ENCODE measurements around the gene PALD1. TPM values are rescaled to one million over a fixed set of nuclear protein-coding genes. Genes with fewer than 3 reads are reported as not detected.
A peak's percentile ranks its signal among the peaks of the same experiment; 100 is the strongest.

PALD1 gene
- total and polyA plus RNA-seq, 9 of the 15 experiments (the other 6 are each of a cell fraction or from before 2014, with no cell fraction given): 0.03 to 0.29 (median 0.09) TPM; not detected in 2

DNA sequence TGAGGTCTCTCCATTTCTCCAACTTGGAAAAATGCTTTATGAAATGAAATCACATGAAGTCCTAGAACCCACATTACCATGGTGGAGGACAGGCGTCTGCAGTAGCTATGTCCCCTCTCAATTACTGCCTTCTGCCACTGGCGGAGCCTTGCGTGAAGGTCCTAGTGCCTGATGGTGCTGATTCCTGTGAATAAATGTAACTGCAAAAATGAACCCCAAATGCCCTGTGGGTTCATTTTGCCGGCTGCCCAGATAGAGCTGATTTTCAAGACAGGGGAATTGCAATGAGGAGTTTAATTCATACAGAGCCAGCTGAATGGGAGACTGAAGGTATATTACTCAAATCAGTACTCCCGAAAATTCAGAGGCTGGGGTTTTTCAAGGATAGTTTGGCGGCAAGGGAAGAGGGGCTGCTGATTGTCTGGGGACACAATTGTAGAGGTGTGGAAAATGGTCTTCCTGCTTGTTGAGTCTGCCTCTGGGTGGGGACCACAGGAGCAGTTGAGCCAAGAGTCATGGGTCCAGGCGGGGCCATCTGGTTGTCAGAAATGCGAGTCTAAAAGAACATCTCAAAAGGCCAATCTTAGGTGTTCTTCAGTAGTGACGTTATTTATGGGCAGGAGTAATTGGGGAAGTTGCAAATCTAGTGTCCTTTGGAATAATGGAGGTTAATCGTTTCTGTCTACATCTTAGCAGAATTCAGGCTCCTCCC, 110.4 kb downstream of the PALD1 start:
- in situ Hi-C loops (cut with MboI): no loop called here
- peaks cover 33 to 44% of the 10 kb centered on the region in 2 experiments for H3K4me1 ChIP-seq (replicated peaks in 1 of 2; ENCODE audit: control insufficient read depth in 2 of 2, insufficient read depth in 2 of 2, low read length in 2 of 2)
- POLR2A ChIA-PET: interaction anchor here (0.6 to 2.2 kb wide), 7 partner anchors 11 to 65 kb away, joined by 3 to 5 read pairs (median 4); no protein-coding TSS in a partner anchor
- no peaks in the 10 kb centered on the region for H3K9me3 ChIP-seq (replicated peaks; ENCODE audit: control insufficient read depth, insufficient read depth, low read depth, low read length)
- H3K27me3 ChIP-seq (ENCODE audit: control insufficient read depth in 2 of 2, insufficient read depth in 2 of 2, low read length in 2 of 2): no peaks in the 10 kb centered on the region
- H3K27ac ChIP-seq (ENCODE audit: extremely low read depth, low read depth, low read length): peak overlapping the region; percentile 58; the same call in 1 of the 3 replicates
- ATAC-seq (peak; percentile 22; the same call in 1 of the 3 replicates), DNase-seq (ENCODE audit: extremely low read depth in 1 of 4, low spot score in 3 of 4) (no peak), FAIRE-seq (no peak)
- no TSS peak for BruUV-seq (replicated peaks)
- no peak overlapping the region for H3K4me3 ChIP-seq
- intact Hi-C loops (cut with micrococcal nuclease): no loop called here
- H3K9me1 ChIP-seq (ENCODE audit: control insufficient read depth, insufficient read depth, low read length): no peaks in the 10 kb centered on the region
- H2AFZ ChIP-seq (ENCODE audit: low read depth, low read length): peak overlapping the region; percentile 74
- H3K79me2 ChIP-seq (ENCODE audit: control insufficient read depth, insufficient read depth, low read length): no peaks in the 10 kb centered on the region
- no peaks in the 10 kb centered on the region for H3K36me3 ChIP-seq (ENCODE audit: control insufficient read depth, insufficient read depth, low read length)
- no peak overlapping the region; a peak in 1 of 4 replicates for H3K9ac ChIP-seq (ENCODE audit: insufficient read depth in 1 of 2, low read depth in 2 of 2, low read length in 2 of 2)
- CTCF ChIA-PET (ENCODE audit: low intra/inter-chr PET ratio): no interaction called here
- H4K20me1 ChIP-seq (replicated peaks; ENCODE audit: control insufficient read depth, insufficient read depth, low read length): no peaks in the 10 kb centered on the region
- WGBS (ENCODE audit: insufficient coverage, low coverage, missing lambda C conversion rate): 33% methylated on average over 10 of the region's 10 CpGs
- peak overlapping the region; percentile 1; the same call in 1 of the 2 replicates for H3K4me2 ChIP-seq (ENCODE audit: insufficient read depth, low read length)
- TF ChIP-seq ESRRB (CRISPR knock-in tag; IDR thresholded peaks at IDR 0.05; ENCODE audit: borderline replicate concordance) (no peak), ZNF311 (CRISPR knock-in tag; IDR thresholded peaks at IDR 0.05) (no peak), ZNF830 (CRISPR knock-in tag; IDR thresholded peaks at IDR 0.05) (no peak), SETDB1 (IDR thresholded peaks at IDR 0.05; ENCODE audit: low read length) (no peak), CHCHD3 (CRISPR knock-in tag; IDR thresholded peaks at IDR 0.05) (no peak), ZNF668 (CRISPR knock-in tag; IDR thresholded peaks at IDR 0.05) (no peak), MEF2A (IDR thresholded peaks at IDR 0.05; ENCODE audit: control insufficient read depth, low read depth, low read length) (no peak), MCM5 (IDR thresholded peaks at IDR 0.05; ENCODE audit: low read depth) (no peak)
- TF ChIP-seq, protein P1, sequence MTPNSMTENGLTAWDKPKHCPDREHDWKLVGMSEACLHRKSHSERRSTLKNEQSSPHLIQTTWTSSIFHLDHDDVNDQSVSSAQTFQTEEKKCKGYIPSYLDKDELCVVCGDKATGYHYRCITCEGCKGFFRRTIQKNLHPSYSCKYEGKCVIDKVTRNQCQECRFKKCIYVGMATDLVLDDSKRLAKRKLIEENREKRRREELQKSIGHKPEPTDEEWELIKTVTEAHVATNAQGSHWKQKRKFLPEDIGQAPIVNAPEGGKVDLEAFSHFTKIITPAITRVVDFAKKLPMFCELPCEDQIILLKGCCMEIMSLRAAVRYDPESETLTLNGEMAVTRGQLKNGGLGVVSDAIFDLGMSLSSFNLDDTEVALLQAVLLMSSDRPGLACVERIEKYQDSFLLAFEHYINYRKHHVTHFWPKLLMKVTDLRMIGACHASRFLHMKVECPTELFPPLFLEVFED (CRISPR knock-in tag; conservative IDR thresholded peaks at IDR 0.05): no peak
- TF ChIP-seq, protein P2, sequence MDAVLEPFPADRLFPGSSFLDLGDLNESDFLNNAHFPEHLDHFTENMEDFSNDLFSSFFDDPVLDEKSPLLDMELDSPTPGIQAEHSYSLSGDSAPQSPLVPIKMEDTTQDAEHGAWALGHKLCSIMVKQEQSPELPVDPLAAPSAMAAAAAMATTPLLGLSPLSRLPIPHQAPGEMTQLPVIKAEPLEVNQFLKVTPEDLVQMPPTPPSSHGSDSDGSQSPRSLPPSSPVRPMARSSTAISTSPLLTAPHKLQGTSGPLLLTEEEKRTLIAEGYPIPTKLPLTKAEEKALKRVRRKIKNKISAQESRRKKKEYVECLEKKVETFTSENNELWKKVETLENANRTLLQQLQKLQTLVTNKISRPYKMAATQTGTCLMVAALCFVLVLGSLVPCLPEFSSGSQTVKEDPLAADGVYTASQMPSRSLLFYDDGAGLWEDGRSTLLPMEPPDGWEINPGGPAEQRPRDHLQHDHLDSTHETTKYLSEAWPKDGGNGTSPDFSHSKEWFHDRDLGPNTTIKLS (IDR thresholded peaks at IDR 0.05; ENCODE audit: borderline replicate concordance, low read depth): no peak
- TF ChIP-seq, protein P3, sequence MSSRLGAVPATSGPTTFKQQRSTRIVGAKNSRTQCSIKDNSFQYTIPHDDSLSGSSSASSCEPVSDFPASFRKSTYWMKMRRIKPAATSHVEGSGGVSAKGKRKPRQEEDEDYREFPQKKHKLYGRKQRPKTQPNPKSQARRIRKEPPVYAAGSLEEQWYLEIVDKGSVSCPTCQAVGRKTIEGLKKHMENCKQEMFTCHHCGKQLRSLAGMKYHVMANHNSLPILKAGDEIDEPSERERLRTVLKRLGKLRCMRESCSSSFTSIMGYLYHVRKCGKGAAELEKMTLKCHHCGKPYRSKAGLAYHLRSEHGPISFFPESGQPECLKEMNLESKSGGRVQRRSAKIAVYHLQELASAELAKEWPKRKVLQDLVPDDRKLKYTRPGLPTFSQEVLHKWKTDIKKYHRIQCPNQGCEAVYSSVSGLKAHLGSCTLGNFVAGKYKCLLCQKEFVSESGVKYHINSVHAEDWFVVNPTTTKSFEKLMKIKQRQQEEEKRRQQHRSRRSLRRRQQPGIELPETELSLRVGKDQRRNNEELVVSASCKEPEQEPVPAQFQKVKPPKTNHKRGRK (tag; IDR thresholded peaks at IDR 0.05): no peak
- TF ChIP-seq, protein P4, sequence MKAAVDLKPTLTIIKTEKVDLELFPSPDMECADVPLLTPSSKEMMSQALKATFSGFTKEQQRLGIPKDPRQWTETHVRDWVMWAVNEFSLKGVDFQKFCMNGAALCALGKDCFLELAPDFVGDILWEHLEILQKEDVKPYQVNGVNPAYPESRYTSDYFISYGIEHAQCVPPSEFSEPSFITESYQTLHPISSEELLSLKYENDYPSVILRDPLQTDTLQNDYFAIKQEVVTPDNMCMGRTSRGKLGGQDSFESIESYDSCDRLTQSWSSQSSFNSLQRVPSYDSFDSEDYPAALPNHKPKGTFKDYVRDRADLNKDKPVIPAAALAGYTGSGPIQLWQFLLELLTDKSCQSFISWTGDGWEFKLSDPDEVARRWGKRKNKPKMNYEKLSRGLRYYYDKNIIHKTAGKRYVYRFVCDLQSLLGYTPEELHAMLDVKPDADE (conservative IDR thresholded peaks at IDR 0.05; ENCODE audit: control insufficient read depth, low read depth, low read length): no peak
- TF ChIP-seq, protein P5, sequence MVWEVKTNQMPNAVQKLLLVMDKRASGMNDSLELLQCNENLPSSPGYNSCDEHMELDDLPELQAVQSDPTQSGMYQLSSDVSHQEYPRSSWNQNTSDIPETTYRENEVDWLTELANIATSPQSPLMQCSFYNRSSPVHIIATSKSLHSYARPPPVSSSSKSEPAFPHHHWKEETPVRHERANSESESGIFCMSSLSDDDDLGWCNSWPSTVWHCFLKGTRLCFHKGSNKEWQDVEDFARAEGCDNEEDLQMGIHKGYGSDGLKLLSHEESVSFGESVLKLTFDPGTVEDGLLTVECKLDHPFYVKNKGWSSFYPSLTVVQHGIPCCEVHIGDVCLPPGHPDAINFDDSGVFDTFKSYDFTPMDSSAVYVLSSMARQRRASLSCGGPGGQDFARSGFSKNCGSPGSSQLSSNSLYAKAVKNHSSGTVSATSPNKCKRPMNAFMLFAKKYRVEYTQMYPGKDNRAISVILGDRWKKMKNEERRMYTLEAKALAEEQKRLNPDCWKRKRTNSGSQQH (CRISPR knock-in tag; IDR thresholded peaks at IDR 0.05): no peak
